ENCODE measurements around the gene CYFIP1.

GRCh38 chr15:22927761-22928160 is 52.4 kb downstream of the CYFIP1 start:
- TF ChIP-seq EZH2phosphoT487 (IDR thresholded peaks at IDR 0.05; ENCODE audit: borderline replicate concordance, low read length) (no peak), CTCF (IDR thresholded peaks at IDR 0.05; ENCODE audit: low read depth, low read length, poor library complexity, severe bottlenecking) (no peak)

All from DOHH2 (cell line).